Left ventricle myocardium inferior (tissue), 1 donor: ENCODE results near the gene ANKH. TPM values are rescaled to one million over a fixed set of nuclear protein-coding genes. Genes with fewer than 3 reads are reported as not detected.
A peak's percentile ranks its signal among the peaks of the same experiment; 100 is the strongest.

Source experiments
- DNase-seq: peaks from one replicate; pipeline ENCODE4 v3.0.0-alpha.2; 2020
- H3K27ac ChIP-seq: fragments of 200-600 bp; replicated peaks from 2 replicates; pipeline ENCODE4 v1.8.0; 2021
- H3K27me3 ChIP-seq: fragments of 200-600 bp; 2 replicates; pipeline ENCODE4 v1.8.0; 2021; ENCODE audit warnings: low read depth
- H3K36me3 ChIP-seq: fragments of 200-600 bp; 2 replicates; pipeline ENCODE4 v1.8.0; 2021
- H3K4me1 ChIP-seq: fragments of 200-600 bp; 2 replicates; pipeline ENCODE4 v1.8.0; 2021
- H3K4me3 ChIP-seq: fragments of 200-600 bp; 2 replicates; pipeline ENCODE4 v1.8.0; 2021; ENCODE audit warnings: mild to moderate bottlenecking, moderate library complexity
- H3K9me3 ChIP-seq: fragments of 200-600 bp; replicated peaks from 2 replicates; pipeline ENCODE4 v1.8.0; 2021
- CTCF ChIP-seq: fragments of 200-600 bp; IDR thresholded peaks from 2 replicates; pipeline ENCODE4 v1.8.0; 2021; ENCODE audit warnings: antibody characterized with exemption, mild to moderate bottlenecking, borderline replicate concordance
- intact Hi-C: fragments of 100-400 bp; cut with micrococcal nuclease; formaldehyde crosslinking; loops from one replicate; pipeline ENCODE4 v1.11.0; 2022
- total RNA-seq: library from RNA; stranded (reverse); fragmentation: NEBNext Ultra II Directional; extraction: Animal tissue kit (Norgen Biotek cat#: 25700); gene quantifications from one replicate; pipeline ENCODE4 v1.2.1, GENCODE V29; 2021
- donor health status: DM: no; HTN: yes; CAD: no; lungs with severe emphysema.

ANKH gene
- total RNA-seq, 1 donor from 2014 or later = 227 TPM

GRCh38 chr5:14665101-14665822, 206.3 kb downstream of the ANKH start:
- H3K4me1 ChIP-seq = peaks cover 69% of the 10 kb centered on the region
- TF ChIP-seq CTCF = no peak
- peak; percentile 43 for DNase-seq

GRCh38 chr5:14664270-14665100, 207.1 kb downstream of the ANKH start, which contains the start of gene OTULIN:
Gene OTULIN, plus strand, starts transcription at chr5:14664718. Its CDS starts 108 bp downstream, at chr5:14664826.
- intact Hi-C loops = no loop called here
- no peaks in the 10 kb centered on the region for H3K36me3 ChIP-seq
- no peaks in the 10 kb centered on the region for H3K9me3 ChIP-seq
- H3K27me3 ChIP-seq = no peaks in the 10 kb centered on the region
- peaks cover 61% of the 10 kb centered on the region for H3K4me1 ChIP-seq
- peak within 1 kb of the TSS; percentile 79 for H3K4me3 ChIP-seq
- TF ChIP-seq CTCF = no peak
- H3K27ac ChIP-seq = peak within 1 kb of the TSS; percentile 96
- DNase-seq = peak; percentile 93

More at GRCh38 chr5:14665101-14665822, 206.3 kb downstream of the ANKH start:
- intact Hi-C loops = no loop called here
- H3K27ac ChIP-seq = peak overlapping the region; percentile 96
- no peaks in the 10 kb centered on the region for H3K36me3 ChIP-seq
- peak overlapping the region; percentile 79 for H3K4me3 ChIP-seq
- no peaks in the 10 kb centered on the region for H3K27me3 ChIP-seq
- H3K9me3 ChIP-seq = no peaks in the 10 kb centered on the region

DNA sequence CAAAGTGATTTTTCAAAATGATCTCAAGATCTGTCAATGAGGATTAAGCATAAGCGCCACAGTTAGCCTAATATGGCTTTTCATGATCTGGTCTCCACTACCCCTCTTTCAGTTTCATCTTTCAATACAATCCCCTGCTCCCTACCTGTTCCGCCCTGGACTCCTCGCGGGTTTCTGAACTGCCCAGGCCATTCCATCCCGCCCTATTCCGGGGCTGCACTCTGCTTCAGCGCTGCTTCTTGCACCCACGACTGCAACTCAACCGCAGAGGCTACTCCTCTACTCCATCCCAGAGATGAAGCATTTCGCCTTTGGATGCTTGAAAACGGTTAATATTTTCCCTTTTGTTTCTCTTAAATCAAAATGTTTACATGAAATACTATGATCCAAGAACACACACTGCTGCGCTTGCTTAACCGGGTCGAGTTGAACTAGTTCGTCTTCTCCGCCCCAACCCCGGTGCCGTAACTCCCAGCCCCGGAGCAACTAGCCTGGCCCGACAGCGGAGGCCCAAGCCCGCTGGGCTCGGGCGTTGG, 207.8 kb downstream of the ANKH start:
- Histone ChIP-seq H3K4me3 (peak overlapping the region; percentile 79), H3K36me3 (no peaks in the 10 kb centered on the region), H3K27me3 (no peaks in the 10 kb centered on the region), H3K27ac (peak overlapping the region; percentile 96), H3K9me3 (no peaks in the 10 kb centered on the region), H3K4me1 (peaks cover 54% of the 10 kb centered on the region)
- no peak for TF ChIP-seq CTCF
- no peak for DNase-seq
- intact Hi-C loops = no loop called here

DNA sequence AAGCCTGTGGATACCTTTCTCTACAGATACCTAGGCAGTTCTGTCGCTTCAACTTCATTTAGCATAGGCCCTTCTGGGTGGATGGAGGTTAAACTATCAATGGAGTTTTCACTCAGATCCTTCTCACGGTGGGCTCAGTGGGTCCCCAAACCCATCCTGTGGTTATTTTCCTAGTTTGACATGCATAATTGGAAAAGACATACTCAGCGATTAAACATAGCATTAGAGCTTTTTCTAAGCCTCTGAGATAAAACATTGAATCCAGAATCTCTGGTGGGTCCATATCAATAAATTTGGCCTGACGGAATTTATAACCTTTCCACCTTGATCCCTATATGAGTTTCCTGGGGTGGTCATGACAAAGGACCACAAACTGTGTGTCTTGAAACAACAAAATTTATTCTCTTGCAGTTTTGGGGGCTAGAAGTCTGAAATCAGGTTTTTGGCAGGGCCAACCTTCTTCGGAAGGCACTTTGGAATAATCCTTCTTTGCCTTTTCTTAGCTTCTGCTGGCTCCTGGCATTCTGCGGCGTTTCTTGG, 208.8 kb downstream of the ANKH start:
- intact Hi-C loops = no loop called here
- H3K27me3 ChIP-seq = no peaks in the 10 kb centered on the region
- peaks cover 44% of the 10 kb centered on the region for H3K4me1 ChIP-seq
- DNase-seq = no peak
- H3K4me3 ChIP-seq = no peak overlapping the region
- no peaks in the 10 kb centered on the region for H3K9me3 ChIP-seq
- no peak overlapping the region for H3K27ac ChIP-seq
- no peaks in the 10 kb centered on the region for H3K36me3 ChIP-seq
- TF ChIP-seq CTCF = no peak

- no peak overlapping the region for H3K27ac ChIP-seq
- TF ChIP-seq CTCF = no peak
- no peaks in the 10 kb centered on the region for H3K27me3 ChIP-seq
- DNase-seq = no peak
- H3K36me3 ChIP-seq = no peaks in the 10 kb centered on the region
- no peaks in the 10 kb centered on the region for H3K9me3 ChIP-seq
- intact Hi-C loops = no loop called here
- peaks cover 25% of the 10 kb centered on the region for H3K4me1 ChIP-seq
- no peak overlapping the region for H3K4me3 ChIP-seq
Observed at GRCh38 chr5:14660833-14661232, 210.7 kb downstream of the ANKH start.
